Calu3 (cell line): ENCODE measurements around the gene KBTBD8. TPM values are rescaled to one million over a fixed set of nuclear protein-coding genes. Genes with fewer than 3 reads are reported as not detected.

Experiments used
- BruUV-seq: library from RNA; stranded (reverse); fragments of 400-500 nt; replicated peaks from 2 replicates; lab custom pipeline; 2021; lab: Mats Ljungman, UMichigan
- CTCF ChIA-PET: fragments of 300-600 bp; sonication (Branson Sonifier 250); formaldehyde crosslinking; loops from one replicate; lab custom pipeline; 2022; ENCODE audit warnings: antibody characterized with exemption; lab: Charles Lee
- DNase-seq: peaks from one replicate; pipeline ENCODE4 v3.0.0; 2022
- H3K27ac Mint-ChIP-seq: one replicate; pipeline ENCODE4 v1.8.0; 2022; ENCODE audit warnings: mixed read lengths; ENCODE audit not compliant: unreplicated experiment
- H3K27me3 Mint-ChIP-seq: one replicate; pipeline ENCODE4 v1.8.0; 2022; ENCODE audit warnings: mixed read lengths; ENCODE audit not compliant: unreplicated experiment
- H3K36me3 Mint-ChIP-seq: one replicate; pipeline ENCODE4 v1.8.0; 2022; ENCODE audit warnings: mild to moderate bottlenecking, moderate library complexity, mixed read lengths; ENCODE audit not compliant: insufficient read depth, unreplicated experiment
- H3K4me1 Mint-ChIP-seq: one replicate; pipeline ENCODE4 v1.8.0; 2022; ENCODE audit warnings: mild to moderate bottlenecking, low read depth, mixed read lengths; ENCODE audit not compliant: unreplicated experiment
- H3K4me3 Mint-ChIP-seq: one replicate; pipeline ENCODE4 v1.8.0; 2022; ENCODE audit warnings: mild to moderate bottlenecking, low read depth, moderate library complexity, mixed read lengths; ENCODE audit not compliant: unreplicated experiment
- H3K9me3 Mint-ChIP-seq: one replicate; pipeline ENCODE4 v1.8.0; 2022; ENCODE audit warnings: low read depth, mixed read lengths; ENCODE audit not compliant: unreplicated experiment
- CTCF ChIP-seq: fragments of 200-600 bp; IDR thresholded peaks from one replicate; pipeline ENCODE4 v1.8.0; 2022; ENCODE audit warnings: antibody characterized with exemption; ENCODE audit not compliant: unreplicated experiment
- intact Hi-C: fragments of 100-400 bp; cut with micrococcal nuclease; formaldehyde crosslinking; loops from one replicate; pipeline ENCODE4 v1.10.0; 2022; ENCODE audit not compliant: unreplicated experiment
- total RNA-seq: library from RNA; stranded (reverse); gene quantifications from 2 replicates; pipeline ENCODE4 v1.2.3, GENCODE V29; 2022

The KBTBD8 gene
- total RNA-seq, 1 experiment from 2014 or later = 4.1 TPM

GRCh38 chr3:66989860-66990696 is 8.0 kb upstream of the KBTBD8 start:
- H3K27ac Mint-ChIP-seq = no peak overlapping the region
- no TSS peak for BruUV-seq
- H3K27me3 Mint-ChIP-seq = peaks cover 21% of the 10 kb centered on the region
- TF ChIP-seq CTCF = no peak
- no peak for DNase-seq
- no peak overlapping the region for H3K4me3 Mint-ChIP-seq
- peaks cover 8% of the 10 kb centered on the region for H3K4me1 Mint-ChIP-seq
- no peaks in the 10 kb centered on the region for H3K36me3 Mint-ChIP-seq
- CTCF ChIA-PET = no interaction called here
- intact Hi-C loops = loop anchor here (10.0 kb wide), 1 partner anchor 375 kb away; no protein-coding TSS in a partner anchor
- no peaks in the 10 kb centered on the region for H3K9me3 Mint-ChIP-seq

GRCh38 chr3:66991459-66991858 is 6.6 kb upstream of the KBTBD8 start:
- CTCF ChIA-PET = no interaction called here
- Mint-ChIP-seq H3K9me3 (no peaks in the 10 kb centered on the region), H3K27ac (no peak overlapping the region), H3K36me3 (no peaks in the 10 kb centered on the region), H3K4me1 (peaks cover 8% of the 10 kb centered on the region), H3K27me3 (peaks cover 21% of the 10 kb centered on the region), H3K4me3 (no peak overlapping the region)
- intact Hi-C loops = loop anchor here (10.0 kb wide), 1 partner anchor 373 kb away; no protein-coding TSS in a partner anchor
- TF ChIP-seq CTCF = no peak
- no TSS peak for BruUV-seq
- peak; percentile 16 for DNase-seq

GRCh38 chr3:66993082-66993481 is 5.0 kb upstream of the KBTBD8 start:
- BruUV-seq = no TSS peak
- H3K9me3 Mint-ChIP-seq = no peaks in the 10 kb centered on the region
- no peak overlapping the region for H3K27ac Mint-ChIP-seq
- H3K36me3 Mint-ChIP-seq = peaks cover 4% of the 10 kb centered on the region
- intact Hi-C loops = loop anchor here (10.0 kb wide), 1 partner anchor 372 kb away; no protein-coding TSS in a partner anchor
- no peak overlapping the region for H3K4me3 Mint-ChIP-seq
- peaks cover 21% of the 10 kb centered on the region for H3K27me3 Mint-ChIP-seq
- no peak for DNase-seq
- TF ChIP-seq CTCF = no peak
- peaks cover 8% of the 10 kb centered on the region for H3K4me1 Mint-ChIP-seq
- CTCF ChIA-PET = no interaction called here

- H3K27me3 Mint-ChIP-seq = peaks cover 21% of the 10 kb centered on the region
- no TSS peak for BruUV-seq
- no peaks in the 10 kb centered on the region for H3K9me3 Mint-ChIP-seq
- H3K4me3 Mint-ChIP-seq = no peak overlapping the region
- no peak overlapping the region for H3K27ac Mint-ChIP-seq
- TF ChIP-seq CTCF = no peak
- peaks cover under 1% of the 10 kb centered on the region for H3K4me1 Mint-ChIP-seq
- CTCF ChIA-PET = no interaction called here
- peaks cover 16% of the 10 kb centered on the region for H3K36me3 Mint-ChIP-seq
- DNase-seq = no peak
- intact Hi-C loops = loop anchor here (10.0 kb wide), 1 partner anchor 370 kb away; no protein-coding TSS in a partner anchor
Observed at GRCh38 chr3:66994588-66994987, 3.5 kb upstream of the KBTBD8 start.
